ENCODE measurements around the gene ZFTA.
"Not testable (repeated sequence)": the region's sequence is repeated elsewhere in the genome, so short reads cannot be mapped to it uniquely, and the experiment has no call there.

Gene ZFTA

GRCh38 chr11:63779039-63779438 is 10.5 kb upstream of the ZFTA start:
- TF ChIP-seq CTCF (IDR thresholded peaks at IDR 0.05; ENCODE audit: low read depth, low read length, poor library complexity, severe bottlenecking) (no peak), EZH2phosphoT487 (IDR thresholded peaks at IDR 0.05; ENCODE audit: borderline replicate concordance, low read length) (no peak)
- H3K4me2 ChIP-seq (ENCODE audit: low read length): no peak overlapping the region
- H3K36me3 ChIP-seq (ENCODE audit: control insufficient read depth, low read length): no peaks in the 10 kb centered on the region
- H3K4me3 ChIP-seq (ENCODE audit: low read length): no peak overlapping the region
- no peaks in the 10 kb centered on the region for H3K4me1 ChIP-seq (ENCODE audit: control insufficient read depth, low read length)
- H3K79me2 ChIP-seq (ENCODE audit: control insufficient read depth, low read length): no peaks in the 10 kb centered on the region
- peaks cover 12% of the 10 kb centered on the region; the same call in 1 of the 2 replicates for H3K27me3 ChIP-seq (ENCODE audit: control insufficient read depth, low read length)
- H3K9me3 ChIP-seq (ENCODE audit: control insufficient read depth, insufficient read depth, low read length): no peaks in the 10 kb centered on the region
- H3F3A ChIP-seq (ENCODE audit: control insufficient read depth, insufficient read depth): no peaks in the 10 kb centered on the region
- no peak overlapping the region for H3K27ac ChIP-seq (ENCODE audit: low read depth, low read length)
- H4K20me1 ChIP-seq (ENCODE audit: control insufficient read depth, insufficient read depth, low read depth, low read length): no peaks in the 10 kb centered on the region
- H3K9me2 ChIP-seq (replicated peaks; ENCODE audit: control insufficient read depth, low read length): no peaks in the 10 kb centered on the region

GRCh38 chr11:63775191-63775590 is 6.6 kb upstream of the ZFTA start:
- no peaks in the 10 kb centered on the region for H3K9me2 ChIP-seq (replicated peaks; ENCODE audit: control insufficient read depth, low read length)
- no peak overlapping the region for H3K4me2 ChIP-seq (ENCODE audit: low read length)
- H3K4me1 ChIP-seq (ENCODE audit: control insufficient read depth, low read length): no peaks in the 10 kb centered on the region
- TF ChIP-seq CTCF (IDR thresholded peaks at IDR 0.05; ENCODE audit: low read depth, low read length, poor library complexity, severe bottlenecking) (no peak), EZH2phosphoT487 (IDR thresholded peaks at IDR 0.05; ENCODE audit: borderline replicate concordance, low read length) (no peak)
- H3F3A ChIP-seq (ENCODE audit: control insufficient read depth, insufficient read depth): peaks cover 3% of the 10 kb centered on the region; the same call in 1 of the 2 replicates
- no peaks in the 10 kb centered on the region for H3K9me3 ChIP-seq (ENCODE audit: control insufficient read depth, insufficient read depth, low read length)
- peaks cover 38% of the 10 kb centered on the region for H3K27me3 ChIP-seq (ENCODE audit: control insufficient read depth, low read length)
- no peak overlapping the region for H3K4me3 ChIP-seq (ENCODE audit: low read length)
- H3K36me3 ChIP-seq (ENCODE audit: control insufficient read depth, low read length): no peaks in the 10 kb centered on the region
- H3K27ac ChIP-seq (ENCODE audit: low read depth, low read length): no peak overlapping the region
- no peaks in the 10 kb centered on the region for H4K20me1 ChIP-seq (ENCODE audit: control insufficient read depth, insufficient read depth, low read depth, low read length)
- no peaks in the 10 kb centered on the region for H3K79me2 ChIP-seq (ENCODE audit: control insufficient read depth, low read length)

GRCh38 chr11:63771741-63772318 is 3.3 kb upstream of the ZFTA start:
- H3K4me1 ChIP-seq (ENCODE audit: control insufficient read depth, low read length): peaks cover 16% of the 10 kb centered on the region
- H3K36me3 ChIP-seq (ENCODE audit: control insufficient read depth, low read length): not testable (repeated sequence)

GRCh38 chr11:63770763-63771162 is 2.2 kb upstream of the ZFTA start:
- Histone ChIP-seq H3K4me1 (ENCODE audit: control insufficient read depth, low read length) (peaks cover 18% of the 10 kb centered on the region), H3K36me3 (ENCODE audit: control insufficient read depth, low read length) (no peaks in the 10 kb centered on the region; the same call in 1 of the 2 replicates), H3K79me2 (ENCODE audit: control insufficient read depth, low read length) (peaks cover 18% of the 10 kb centered on the region), H3K27me3 (ENCODE audit: control insufficient read depth, low read length) (peaks cover 38% of the 10 kb centered on the region), H3K9me3 (ENCODE audit: control insufficient read depth, insufficient read depth, low read length) (no peaks in the 10 kb centered on the region), H3F3A (ENCODE audit: control insufficient read depth, insufficient read depth) (peaks cover 3% of the 10 kb centered on the region; the same call in 1 of the 2 replicates), H3K4me3 (ENCODE audit: low read length) (no peak overlapping the region), H3K9me2 (replicated peaks; ENCODE audit: control insufficient read depth, low read length) (no peaks in the 10 kb centered on the region), H3K27ac (ENCODE audit: low read depth, low read length) (no peak overlapping the region), H4K20me1 (ENCODE audit: control insufficient read depth, insufficient read depth, low read depth, low read length) (peaks cover 13% of the 10 kb centered on the region; the same call in 1 of the 2 replicates), H3K4me2 (ENCODE audit: low read length) (no peak overlapping the region)
- TF ChIP-seq CTCF (IDR thresholded peaks at IDR 0.05; ENCODE audit: low read depth, low read length, poor library complexity, severe bottlenecking) (no peak), EZH2phosphoT487 (IDR thresholded peaks at IDR 0.05; ENCODE audit: borderline replicate concordance, low read length) (no peak)

More at GRCh38 chr11:63771741-63772318, 3.3 kb upstream of the ZFTA start:
- H3K79me2 ChIP-seq (ENCODE audit: control insufficient read depth, low read length): peaks cover 12% of the 10 kb centered on the region
- H3K4me2 ChIP-seq (ENCODE audit: low read length); H3K4me3 ChIP-seq (ENCODE audit: low read length); H3K27ac ChIP-seq (ENCODE audit: low read depth, low read length); H3F3A ChIP-seq (ENCODE audit: control insufficient read depth, insufficient read depth); H4K20me1 ChIP-seq (ENCODE audit: control insufficient read depth, insufficient read depth, low read depth, low read length); H3K9me2 ChIP-seq (replicated peaks; ENCODE audit: control insufficient read depth, low read length); H3K9me3 ChIP-seq (ENCODE audit: control insufficient read depth, insufficient read depth, low read length): not testable (repeated sequence)
- peaks cover 38% of the 10 kb centered on the region for H3K27me3 ChIP-seq (ENCODE audit: control insufficient read depth, low read length)

Data from DOHH2 (cell line).